HL-60 (cell line): ENCODE results near the gene POM121.
"Not testable (repeated sequence)": the region's sequence is repeated elsewhere in the genome, so short reads cannot be mapped to it uniquely, and the experiment has no call there.

ENCODE experiments used
- POLR2AphosphoS5 ChIP-seq: IDR thresholded peaks from 2 replicates; pipeline ENCODE4 v1.6.1; 2012; ENCODE audit warnings: low read depth
- REST ChIP-seq: IDR thresholded peaks from 2 replicates; pipeline ENCODE4 v1.6.1; 2012; ENCODE audit warnings: low read depth; ENCODE audit not compliant: insufficient replicate concordance
- SPI1 ChIP-seq: IDR thresholded peaks from 2 replicates; pipeline ENCODE4 v1.6.1; 2012; ENCODE audit warnings: low read depth, mild to moderate bottlenecking, borderline replicate concordance
- TF ChIP-seq, protein P1 (sequence below): IDR thresholded peaks from one replicate; pipeline ENCODE4 v1.5.1; 2011; ENCODE audit warnings: low read length, control low read depth, inconsistent platforms; ENCODE audit not compliant: insufficient read depth

- TF ChIP-seq, protein P1, sequence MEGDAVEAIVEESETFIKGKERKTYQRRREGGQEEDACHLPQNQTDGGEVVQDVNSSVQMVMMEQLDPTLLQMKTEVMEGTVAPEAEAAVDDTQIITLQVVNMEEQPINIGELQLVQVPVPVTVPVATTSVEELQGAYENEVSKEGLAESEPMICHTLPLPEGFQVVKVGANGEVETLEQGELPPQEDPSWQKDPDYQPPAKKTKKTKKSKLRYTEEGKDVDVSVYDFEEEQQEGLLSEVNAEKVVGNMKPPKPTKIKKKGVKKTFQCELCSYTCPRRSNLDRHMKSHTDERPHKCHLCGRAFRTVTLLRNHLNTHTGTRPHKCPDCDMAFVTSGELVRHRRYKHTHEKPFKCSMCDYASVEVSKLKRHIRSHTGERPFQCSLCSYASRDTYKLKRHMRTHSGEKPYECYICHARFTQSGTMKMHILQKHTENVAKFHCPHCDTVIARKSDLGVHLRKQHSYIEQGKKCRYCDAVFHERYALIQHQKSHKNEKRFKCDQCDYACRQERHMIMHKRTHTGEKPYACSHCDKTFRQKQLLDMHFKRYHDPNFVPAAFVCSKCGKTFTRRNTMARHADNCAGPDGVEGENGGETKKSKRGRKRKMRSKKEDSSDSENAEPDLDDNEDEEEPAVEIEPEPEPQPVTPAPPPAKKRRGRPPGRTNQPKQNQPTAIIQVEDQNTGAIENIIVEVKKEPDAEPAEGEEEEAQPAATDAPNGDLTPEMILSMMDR, result not testable (repeated sequence)
- not testable (repeated sequence) for TF ChIP-seq POLR2AphosphoS5, REST, SPI1
These were observed 17.3 kb downstream of the POM121 start for GRCh38 chr7:72942022-72942705.
